Measurements from ENCODE around the gene BMP7.

BMP7 gene

GRCh38 chr20:57261457-57262251, 4.8 kb downstream of the BMP7 start:
- Histone ChIP-seq H3K27me3 (replicated peaks; ENCODE audit: control insufficient read depth, insufficient read depth, low read length, poor library complexity, severe bottlenecking) (peaks cover 15% of the 10 kb centered on the region), H3K27ac (ENCODE audit: insufficient read depth, low read length, poor library complexity, severe bottlenecking) (no peak overlapping the region), H3K36me3 (ENCODE audit: control insufficient read depth, insufficient read depth, low read length) (no peaks in the 10 kb centered on the region), H3K4me1 (ENCODE audit: control insufficient read depth, insufficient read depth, low read length, poor library complexity, severe bottlenecking) (no peaks in the 10 kb centered on the region), H3K4me3 (ENCODE audit: insufficient read depth, low read depth, low read length, poor library complexity, severe bottlenecking) (no peak overlapping the region), H3K9me3 (ENCODE audit: control insufficient read depth, low read length) (no peaks in the 10 kb centered on the region)
- DNase-seq: no peak

GRCh38 chr20:57260934-57261333, 5.5 kb downstream of the BMP7 start:
- Histone ChIP-seq H3K27ac (ENCODE audit: insufficient read depth, low read length, poor library complexity, severe bottlenecking) (no peak overlapping the region), H3K27me3 (replicated peaks; ENCODE audit: control insufficient read depth, insufficient read depth, low read length, poor library complexity, severe bottlenecking) (peaks cover 9% of the 10 kb centered on the region), H3K9me3 (ENCODE audit: control insufficient read depth, low read length) (no peaks in the 10 kb centered on the region), H3K36me3 (ENCODE audit: control insufficient read depth, insufficient read depth, low read length) (no peaks in the 10 kb centered on the region), H3K4me1 (ENCODE audit: control insufficient read depth, insufficient read depth, low read length, poor library complexity, severe bottlenecking) (no peaks in the 10 kb centered on the region), H3K4me3 (ENCODE audit: insufficient read depth, low read depth, low read length, poor library complexity, severe bottlenecking) (no peak overlapping the region)
- DNase-seq: no peak

- no peaks in the 10 kb centered on the region for H3K36me3 ChIP-seq (ENCODE audit: control insufficient read depth, insufficient read depth, low read length)
- H3K27ac ChIP-seq (ENCODE audit: insufficient read depth, low read length, poor library complexity, severe bottlenecking): no peak overlapping the region
- H3K27me3 ChIP-seq (replicated peaks; ENCODE audit: control insufficient read depth, insufficient read depth, low read length, poor library complexity, severe bottlenecking): peaks cover 9% of the 10 kb centered on the region
- no peaks in the 10 kb centered on the region for H3K9me3 ChIP-seq (ENCODE audit: control insufficient read depth, low read length)
- H3K4me1 ChIP-seq (ENCODE audit: control insufficient read depth, insufficient read depth, low read length, poor library complexity, severe bottlenecking): no peaks in the 10 kb centered on the region
- H3K4me3 ChIP-seq (ENCODE audit: insufficient read depth, low read depth, low read length, poor library complexity, severe bottlenecking): no peak overlapping the region
- DNase-seq: no peak
Observed at GRCh38 chr20:57259938-57260921, 6.2 kb downstream of the BMP7 start.

- Histone ChIP-seq H3K27ac (ENCODE audit: insufficient read depth, low read length, poor library complexity, severe bottlenecking) (no peak overlapping the region), H3K9me3 (ENCODE audit: control insufficient read depth, low read length) (no peaks in the 10 kb centered on the region), H3K36me3 (ENCODE audit: control insufficient read depth, insufficient read depth, low read length) (no peaks in the 10 kb centered on the region), H3K4me3 (ENCODE audit: insufficient read depth, low read depth, low read length, poor library complexity, severe bottlenecking) (no peak overlapping the region), H3K27me3 (replicated peaks; ENCODE audit: control insufficient read depth, insufficient read depth, low read length, poor library complexity, severe bottlenecking) (peaks cover 9% of the 10 kb centered on the region), H3K4me1 (ENCODE audit: control insufficient read depth, insufficient read depth, low read length, poor library complexity, severe bottlenecking) (no peaks in the 10 kb centered on the region)
- no peak for DNase-seq
Observed at GRCh38 chr20:57259121-57259937, 7.1 kb downstream of the BMP7 start.

- Histone ChIP-seq H3K27ac (ENCODE audit: insufficient read depth, low read length, poor library complexity, severe bottlenecking) (no peak overlapping the region), H3K4me3 (ENCODE audit: insufficient read depth, low read depth, low read length, poor library complexity, severe bottlenecking) (no peak overlapping the region), H3K4me1 (ENCODE audit: control insufficient read depth, insufficient read depth, low read length, poor library complexity, severe bottlenecking) (no peaks in the 10 kb centered on the region), H3K36me3 (ENCODE audit: control insufficient read depth, insufficient read depth, low read length) (no peaks in the 10 kb centered on the region), H3K27me3 (replicated peaks; ENCODE audit: control insufficient read depth, insufficient read depth, low read length, poor library complexity, severe bottlenecking) (no peaks in the 10 kb centered on the region), H3K9me3 (ENCODE audit: control insufficient read depth, low read length) (no peaks in the 10 kb centered on the region)
- no peak for DNase-seq
Observed at GRCh38 chr20:57257701-57258453, 8.6 kb downstream of the BMP7 start.

- Histone ChIP-seq H3K36me3 (ENCODE audit: control insufficient read depth, insufficient read depth, low read length) (no peaks in the 10 kb centered on the region), H3K27ac (ENCODE audit: insufficient read depth, low read length, poor library complexity, severe bottlenecking) (no peak overlapping the region), H3K27me3 (replicated peaks; ENCODE audit: control insufficient read depth, insufficient read depth, low read length, poor library complexity, severe bottlenecking) (no peaks in the 10 kb centered on the region), H3K4me3 (ENCODE audit: insufficient read depth, low read depth, low read length, poor library complexity, severe bottlenecking) (no peak overlapping the region), H3K9me3 (ENCODE audit: control insufficient read depth, low read length) (no peaks in the 10 kb centered on the region), H3K4me1 (ENCODE audit: control insufficient read depth, insufficient read depth, low read length, poor library complexity, severe bottlenecking) (no peaks in the 10 kb centered on the region)
- no peak for DNase-seq
Observed at GRCh38 chr20:57256908-57257307, 9.5 kb downstream of the BMP7 start.

GRCh38 chr20:57256205-57256604, 10.2 kb downstream of the BMP7 start:
- Histone ChIP-seq H3K9me3 (ENCODE audit: control insufficient read depth, low read length) (no peaks in the 10 kb centered on the region), H3K36me3 (ENCODE audit: control insufficient read depth, insufficient read depth, low read length) (no peaks in the 10 kb centered on the region), H3K27me3 (replicated peaks; ENCODE audit: control insufficient read depth, insufficient read depth, low read length, poor library complexity, severe bottlenecking) (no peaks in the 10 kb centered on the region), H3K27ac (ENCODE audit: insufficient read depth, low read length, poor library complexity, severe bottlenecking) (no peak overlapping the region), H3K4me1 (ENCODE audit: control insufficient read depth, insufficient read depth, low read length, poor library complexity, severe bottlenecking) (no peaks in the 10 kb centered on the region), H3K4me3 (ENCODE audit: insufficient read depth, low read depth, low read length, poor library complexity, severe bottlenecking) (no peak overlapping the region)
- no peak for DNase-seq

- Histone ChIP-seq H3K4me1 (ENCODE audit: control insufficient read depth, insufficient read depth, low read length, poor library complexity, severe bottlenecking) (no peaks in the 10 kb centered on the region), H3K27ac (ENCODE audit: insufficient read depth, low read length, poor library complexity, severe bottlenecking) (no peak overlapping the region), H3K27me3 (replicated peaks; ENCODE audit: control insufficient read depth, insufficient read depth, low read length, poor library complexity, severe bottlenecking) (no peaks in the 10 kb centered on the region), H3K4me3 (ENCODE audit: insufficient read depth, low read depth, low read length, poor library complexity, severe bottlenecking) (no peak overlapping the region), H3K36me3 (ENCODE audit: control insufficient read depth, insufficient read depth, low read length) (no peaks in the 10 kb centered on the region), H3K9me3 (ENCODE audit: control insufficient read depth, low read length) (no peaks in the 10 kb centered on the region)
- DNase-seq: no peak
Observed at GRCh38 chr20:57255183-57255582, 11.3 kb downstream of the BMP7 start.

GRCh38 chr20:57252559-57253162, 13.8 kb downstream of the BMP7 start:
- no peaks in the 10 kb centered on the region for H3K36me3 ChIP-seq (ENCODE audit: control insufficient read depth, insufficient read depth, low read length)
- DNase-seq: no peak
- no peak overlapping the region for H3K27ac ChIP-seq (ENCODE audit: insufficient read depth, low read length, poor library complexity, severe bottlenecking)
- H3K4me1 ChIP-seq (ENCODE audit: control insufficient read depth, insufficient read depth, low read length, poor library complexity, severe bottlenecking): no peaks in the 10 kb centered on the region
- H3K9me3 ChIP-seq (ENCODE audit: control insufficient read depth, low read length): no peaks in the 10 kb centered on the region
- H3K4me3 ChIP-seq (ENCODE audit: insufficient read depth, low read depth, low read length, poor library complexity, severe bottlenecking): no peak overlapping the region
- H3K27me3 ChIP-seq (replicated peaks; ENCODE audit: control insufficient read depth, insufficient read depth, low read length, poor library complexity, severe bottlenecking): no peaks in the 10 kb centered on the region
